Measurements from ENCODE around the gene HNRNPM.

GRCh38 chr19:8489561-8490394 lies 45.0 kb downstream of the HNRNPM start:
- no peak for TF ChIP-seq CTCF (IDR thresholded peaks at IDR 0.05; ENCODE audit: insufficient read depth, low read length)
- TF ChIP-seq POLR2AphosphoS5 (IDR thresholded peaks at IDR 0.05; ENCODE audit: low read depth) = peak; percentile 81

All from HL-60 (cell line).